ENCODE results near the gene PARD6G. TPM values are rescaled to one million over a fixed set of nuclear protein-coding genes. Genes with fewer than 3 reads are reported as not detected.

PARD6G gene
- total and polyA plus RNA-seq, 7 experiments from 2014 or later: 0.07 to 0.16 (median 0.09) TPM; not detected in 3

DNA sequence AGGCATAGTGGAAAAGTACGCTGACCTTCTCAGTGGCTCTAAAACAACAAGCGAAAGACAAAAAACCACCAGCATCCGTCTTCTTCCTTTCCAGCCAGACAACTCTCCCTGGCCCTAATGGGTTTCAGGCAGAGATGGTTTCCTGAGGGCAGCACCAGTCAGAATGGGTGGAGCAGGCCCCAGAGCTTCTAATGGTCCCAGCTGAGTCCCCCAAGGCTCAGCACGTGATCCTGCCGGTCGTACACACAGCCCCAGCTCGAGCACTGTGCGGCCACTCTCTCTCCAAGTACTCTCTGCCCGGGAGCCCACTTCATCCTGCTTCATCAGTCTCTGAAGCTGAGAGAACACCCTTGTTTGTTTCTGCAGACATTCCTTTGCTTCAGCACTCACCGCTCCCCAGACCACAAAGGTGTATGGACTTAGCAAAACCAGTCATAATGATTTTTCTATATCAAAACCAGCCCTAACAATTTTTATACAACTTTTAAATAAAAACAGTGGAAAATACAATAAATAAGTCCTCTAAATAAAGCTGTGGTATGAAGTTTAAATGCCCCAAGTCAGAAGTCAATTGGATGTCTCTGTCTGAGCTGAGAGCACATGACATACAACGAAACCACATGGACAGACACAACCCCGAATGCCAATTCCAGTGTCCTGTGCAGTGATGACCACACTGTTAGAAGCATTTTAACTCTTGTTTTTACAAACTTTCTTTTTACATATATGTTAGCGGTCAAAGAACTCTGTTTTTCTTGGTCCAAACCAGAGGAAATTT, 63.9 kb downstream of the PARD6G start:
- ATAC-seq: no peak
- intact Hi-C loops (cut with micrococcal nuclease): no loop called here
- H3K36me3 Mint-ChIP-seq: no peaks in the 10 kb centered on the region
- Histone ChIP-seq H3K4me3 (ENCODE audit: low read length) (no peak overlapping the region), H3K27me3 (ENCODE audit: control insufficient read depth in 2 of 2, insufficient read depth in 2 of 2, low read length in 2 of 2) (no peaks in the 10 kb centered on the region), H3K36me3 (ENCODE audit: control insufficient read depth in 2 of 3, insufficient read depth in 3 of 3, low read length in 3 of 3) (no peaks in the 10 kb centered on the region), H3K4me1 (ENCODE audit: control insufficient read depth in 2 of 2, insufficient read depth in 2 of 2, low read length in 2 of 2) (no peaks in the 10 kb centered on the region), H3K27ac (ENCODE audit: low read depth, low read length) (no peak overlapping the region), H3K9me3 (ENCODE audit: control insufficient read depth in 2 of 3, low read length in 3 of 3) (no peaks in the 10 kb centered on the region)
- POLR2A ChIA-PET: no interaction called here
- CTCF ChIA-PET: no interaction called here
- DNase-seq: no peak
- H3K4me3 Mint-ChIP-seq: no peak overlapping the region
- H3K9me3 Mint-ChIP-seq: peaks cover 0 to 9% (median 0%) of the 10 kb centered on the region in 11 donors
- H3K27ac Mint-ChIP-seq: no peak overlapping the region
- H3K27me3 Mint-ChIP-seq: peaks cover 0 to 4% (median 0%) of the 10 kb centered on the region in 5 donors
- H3K4me1 Mint-ChIP-seq: no peaks in the 10 kb centered on the region

DNA sequence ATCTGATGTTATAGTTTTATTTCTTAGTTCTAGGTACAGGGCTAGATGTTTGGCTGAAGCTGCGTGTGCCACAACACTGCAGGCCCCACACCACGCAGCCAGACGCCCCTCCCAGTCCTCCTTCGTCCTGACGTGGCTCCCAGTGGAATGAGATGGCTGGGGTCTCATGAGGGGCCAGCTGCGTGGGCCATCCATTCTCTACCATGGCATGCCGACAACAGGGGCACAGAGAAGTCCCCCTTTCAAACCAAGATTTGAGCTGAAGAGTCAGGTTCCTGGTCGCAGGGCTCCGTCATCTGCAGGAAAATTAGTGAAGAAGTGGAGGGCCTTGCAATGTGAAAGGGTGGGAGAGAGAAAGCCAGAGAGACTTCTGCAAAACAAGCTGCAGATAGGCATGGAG, 64.5 kb downstream of the PARD6G start:
- H3K4me3 Mint-ChIP-seq: no peak overlapping the region
- H3K27ac Mint-ChIP-seq: no peak overlapping the region
- Histone ChIP-seq H3K9me3 (ENCODE audit: control insufficient read depth in 2 of 3, low read length in 3 of 3) (no peaks in the 10 kb centered on the region), H3K4me3 (ENCODE audit: low read length) (no peak overlapping the region), H3K36me3 (ENCODE audit: control insufficient read depth in 2 of 3, insufficient read depth in 3 of 3, low read length in 3 of 3) (no peaks in the 10 kb centered on the region), H3K27me3 (ENCODE audit: control insufficient read depth in 2 of 2, insufficient read depth in 2 of 2, low read length in 2 of 2) (no peaks in the 10 kb centered on the region), H3K4me1 (ENCODE audit: control insufficient read depth in 2 of 2, insufficient read depth in 2 of 2, low read length in 2 of 2) (no peaks in the 10 kb centered on the region), H3K27ac (ENCODE audit: low read depth, low read length) (no peak overlapping the region)
- peaks cover 0 to 7% (median 0%) of the 10 kb centered on the region in 5 donors for H3K27me3 Mint-ChIP-seq
- intact Hi-C loops (cut with micrococcal nuclease): no loop called here
- ATAC-seq (no peak), DNase-seq (no peak)
- ChIA-PET POLR2A (no interaction called here), CTCF (no interaction called here)
- H3K4me1 Mint-ChIP-seq: no peaks in the 10 kb centered on the region
- H3K36me3 Mint-ChIP-seq: no peaks in the 10 kb centered on the region
- H3K9me3 Mint-ChIP-seq: peaks cover 0 to 9% (median 0%) of the 10 kb centered on the region in 11 donors

DNA sequence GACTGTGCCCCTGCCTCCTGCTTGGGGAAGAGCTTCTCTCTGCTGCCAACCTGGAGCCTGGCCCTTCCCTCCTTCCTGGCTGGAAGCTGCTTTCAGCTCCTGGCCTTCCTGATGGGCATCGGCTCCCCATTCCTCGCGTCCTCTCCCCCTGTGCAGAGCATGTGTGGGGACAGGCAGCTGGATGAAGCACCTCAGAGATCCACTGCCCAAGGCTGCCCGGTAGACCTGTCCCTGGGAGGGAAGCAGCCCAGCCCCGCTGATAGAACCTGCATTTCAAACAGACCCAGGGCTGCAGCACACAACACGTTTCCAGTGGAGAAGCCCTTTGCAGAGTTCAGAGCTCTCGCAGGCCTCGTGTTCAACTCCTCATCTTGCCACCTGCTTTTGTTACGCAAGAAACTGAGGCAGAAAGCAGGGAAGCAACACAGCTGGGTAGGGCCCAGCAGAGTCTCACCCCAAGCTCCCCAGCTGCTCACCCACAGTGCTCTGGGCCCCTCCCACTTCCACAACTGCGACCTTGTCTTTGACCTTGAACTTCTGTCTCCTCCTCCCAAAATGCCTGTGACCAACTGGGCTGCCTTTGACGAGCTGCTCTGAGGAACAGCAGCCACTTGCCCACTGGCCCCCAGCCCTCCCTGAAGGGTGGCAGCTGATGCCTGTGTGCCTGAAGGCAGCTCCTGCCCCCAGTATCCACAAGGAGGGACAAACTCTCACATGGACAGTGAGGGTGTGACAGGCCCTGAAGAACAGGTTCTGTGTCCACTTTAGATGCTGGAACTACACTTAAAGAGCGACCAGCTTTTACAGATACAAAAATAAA, 65.5 kb downstream of the PARD6G start:
- Mint-ChIP-seq H3K4me3 (no peak overlapping the region), H3K27ac (no peak overlapping the region), H3K36me3 (no peaks in the 10 kb centered on the region), H3K9me3 (peaks cover 0 to 9% (median 0%) of the 10 kb centered on the region in 11 donors), H3K4me1 (peaks cover 0 to under 1% (median 0%) of the 10 kb centered on the region in 7 donors), H3K27me3 (peaks cover 0 to 12% (median 9%) of the 10 kb centered on the region in 5 donors)
- Histone ChIP-seq H3K36me3 (ENCODE audit: control insufficient read depth in 2 of 3, insufficient read depth in 3 of 3, low read length in 3 of 3) (no peaks in the 10 kb centered on the region), H3K27me3 (ENCODE audit: control insufficient read depth in 2 of 2, insufficient read depth in 2 of 2, low read length in 2 of 2) (no peaks in the 10 kb centered on the region), H3K4me3 (ENCODE audit: low read length) (no peak overlapping the region), H3K27ac (ENCODE audit: low read depth, low read length) (no peak overlapping the region), H3K9me3 (ENCODE audit: control insufficient read depth in 2 of 3, low read length in 3 of 3) (no peaks in the 10 kb centered on the region), H3K4me1 (ENCODE audit: control insufficient read depth in 2 of 2, insufficient read depth in 2 of 2, low read length in 2 of 2) (no peaks in the 10 kb centered on the region)
- intact Hi-C loops (cut with micrococcal nuclease): no loop called here
- ATAC-seq (no peak), DNase-seq (no peak)
- ChIA-PET POLR2A (no interaction called here), CTCF (no interaction called here)

DNA sequence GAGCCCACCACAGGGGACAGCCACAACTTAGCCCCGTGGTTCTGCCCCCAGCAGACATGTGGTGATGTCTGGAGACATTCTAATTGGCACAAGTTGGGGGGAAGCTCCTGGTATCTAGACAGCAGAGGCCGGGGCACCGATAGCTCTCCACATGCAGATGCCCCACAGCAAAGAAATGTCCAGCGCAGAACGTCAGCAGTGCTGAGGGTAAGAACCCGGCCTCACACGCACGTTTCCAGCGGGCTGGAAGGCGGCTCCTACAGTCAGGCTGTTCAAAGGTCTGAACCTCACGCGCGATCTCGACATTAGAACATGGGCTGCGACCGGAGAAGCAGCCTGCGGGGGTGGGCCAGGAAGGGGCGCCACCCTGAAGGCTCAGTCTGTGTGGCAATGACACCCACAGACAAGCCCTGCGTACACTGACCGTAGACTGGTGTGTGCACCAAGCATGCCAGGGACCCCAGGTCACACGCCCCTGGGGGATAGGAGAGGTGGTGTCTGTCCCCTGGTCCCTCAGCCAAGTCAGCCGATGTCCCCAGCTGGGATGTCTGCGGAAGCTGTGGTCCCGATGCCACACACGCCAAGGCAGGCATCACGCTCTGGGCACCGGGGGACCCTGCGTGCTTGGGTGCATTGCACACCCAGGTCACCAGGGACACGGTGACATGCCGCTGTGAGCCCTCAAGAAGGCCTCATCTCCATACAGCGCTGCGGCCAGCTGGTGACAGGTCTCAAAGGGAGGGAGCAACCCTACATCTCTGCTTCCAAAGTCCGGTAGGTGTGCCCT, 66.3 kb downstream of the PARD6G start:
- peaks cover 0 to 9% (median 0%) of the 10 kb centered on the region in 7 donors for H3K4me1 Mint-ChIP-seq
- H3K27ac Mint-ChIP-seq: no peak overlapping the region
- Histone ChIP-seq H3K9me3 (ENCODE audit: control insufficient read depth in 2 of 3, low read length in 3 of 3) (no peaks in the 10 kb centered on the region), H3K27ac (ENCODE audit: low read depth, low read length) (no peak overlapping the region), H3K27me3 (ENCODE audit: control insufficient read depth in 2 of 2, insufficient read depth in 2 of 2, low read length in 2 of 2) (no peaks in the 10 kb centered on the region), H3K4me1 (ENCODE audit: control insufficient read depth in 2 of 2, insufficient read depth in 2 of 2, low read length in 2 of 2) (peaks cover 0 to 4% of the 10 kb centered on the region in 2 donors), H3K36me3 (ENCODE audit: control insufficient read depth in 2 of 3, insufficient read depth in 3 of 3, low read length in 3 of 3) (no peaks in the 10 kb centered on the region), H3K4me3 (ENCODE audit: low read length) (no peak overlapping the region)
- H3K9me3 Mint-ChIP-seq: peaks cover 0 to 6% (median 0%) of the 10 kb centered on the region in 11 donors
- no peaks in the 10 kb centered on the region for H3K36me3 Mint-ChIP-seq
- H3K4me3 Mint-ChIP-seq: no peak overlapping the region
- ChIA-PET POLR2A (no interaction called here), CTCF (no interaction called here)
- peaks cover 0 to 19% (median 16%) of the 10 kb centered on the region in 5 donors for H3K27me3 Mint-ChIP-seq
- intact Hi-C loops (cut with micrococcal nuclease): no loop called here
- DNase-seq: no peak
- ATAC-seq: no peak

DNA sequence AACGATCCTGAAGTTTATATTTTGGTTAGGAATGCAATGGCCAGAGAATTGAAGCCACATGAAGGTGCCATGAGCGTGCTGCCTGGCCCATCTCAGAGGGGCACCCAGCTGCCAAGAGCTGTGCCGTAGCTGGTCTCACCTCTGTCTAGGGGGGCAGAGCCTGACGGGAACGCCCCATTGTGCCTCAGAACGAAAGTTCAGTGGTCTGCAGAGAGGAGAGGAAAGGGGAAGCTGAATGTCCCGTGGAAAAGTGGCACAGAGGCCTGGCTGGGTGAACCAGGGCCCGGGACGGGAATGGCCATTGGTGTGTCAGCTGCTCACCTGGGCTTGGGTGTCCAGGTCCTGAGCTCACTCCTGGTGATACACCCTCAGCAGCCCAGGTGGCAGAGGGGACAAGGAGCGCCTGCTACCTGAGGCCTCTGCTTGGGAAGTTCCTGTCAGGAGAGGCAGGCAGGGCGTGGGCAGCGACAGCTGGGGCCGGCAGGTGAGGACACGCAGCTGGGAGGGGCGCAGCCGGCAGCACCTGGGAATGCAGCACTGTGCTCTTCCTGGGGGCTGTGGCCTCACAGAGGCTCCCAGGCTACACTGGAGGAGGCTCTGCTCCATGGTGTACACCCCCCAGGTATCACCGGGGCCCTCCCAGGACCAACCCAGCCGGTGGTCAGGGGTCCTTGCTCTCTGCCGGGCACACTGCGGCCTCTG, 67.3 kb downstream of the PARD6G start:
- Mint-ChIP-seq H3K27me3 (peaks cover 6 to 25% (median 19%) of the 10 kb centered on the region in 5 donors), H3K9me3 (peaks cover 0 to 3% (median 0%) of the 10 kb centered on the region in 11 donors), H3K4me3 (no peak overlapping the region), H3K27ac (no peak overlapping the region), H3K36me3 (no peaks in the 10 kb centered on the region), H3K4me1 (peaks cover 0 to 19% (median 8%) of the 10 kb centered on the region in 7 donors)
- no peak for DNase-seq
- H3K36me3 ChIP-seq (ENCODE audit: control insufficient read depth in 2 of 3, insufficient read depth in 3 of 3, low read length in 3 of 3): no peaks in the 10 kb centered on the region
- no peaks in the 10 kb centered on the region for H3K27me3 ChIP-seq (ENCODE audit: control insufficient read depth in 2 of 2, insufficient read depth in 2 of 2, low read length in 2 of 2)
- H3K4me3 ChIP-seq (ENCODE audit: low read length): no peak overlapping the region
- peaks cover 6 to 12% of the 10 kb centered on the region in 2 donors for H3K4me1 ChIP-seq (ENCODE audit: control insufficient read depth in 2 of 2, insufficient read depth in 2 of 2, low read length in 2 of 2)
- CTCF ChIA-PET: no interaction called here
- no peaks in the 10 kb centered on the region for H3K9me3 ChIP-seq (ENCODE audit: control insufficient read depth in 2 of 3, low read length in 3 of 3)
- intact Hi-C loops (cut with micrococcal nuclease): no loop called here
- H3K27ac ChIP-seq (ENCODE audit: low read depth, low read length): no peak overlapping the region
- ATAC-seq: no peak
- POLR2A ChIA-PET: no interaction called here
